ENCODE results near the gene SLC34A2.

DNA sequence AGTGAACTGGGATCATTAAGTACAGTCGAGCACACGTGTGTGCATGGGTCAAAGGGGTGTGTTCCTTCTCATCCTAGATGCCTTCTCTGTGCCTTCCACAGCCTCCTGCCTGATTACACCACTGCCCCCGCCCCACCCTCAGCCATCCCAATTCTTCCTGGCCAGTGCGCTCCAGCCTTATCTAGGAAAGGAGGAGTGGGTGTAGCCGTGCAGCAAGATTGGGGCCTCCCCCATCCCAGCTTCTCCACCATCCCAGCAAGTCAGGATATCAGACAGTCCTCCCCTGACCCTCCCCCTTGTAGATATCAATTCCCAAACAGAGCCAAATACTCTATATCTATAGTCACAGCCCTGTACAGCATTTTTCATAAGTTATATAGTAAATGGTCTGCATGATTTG is 22.3 kb downstream of the SLC34A2 start:
- TF ChIP-seq, protein P1, sequence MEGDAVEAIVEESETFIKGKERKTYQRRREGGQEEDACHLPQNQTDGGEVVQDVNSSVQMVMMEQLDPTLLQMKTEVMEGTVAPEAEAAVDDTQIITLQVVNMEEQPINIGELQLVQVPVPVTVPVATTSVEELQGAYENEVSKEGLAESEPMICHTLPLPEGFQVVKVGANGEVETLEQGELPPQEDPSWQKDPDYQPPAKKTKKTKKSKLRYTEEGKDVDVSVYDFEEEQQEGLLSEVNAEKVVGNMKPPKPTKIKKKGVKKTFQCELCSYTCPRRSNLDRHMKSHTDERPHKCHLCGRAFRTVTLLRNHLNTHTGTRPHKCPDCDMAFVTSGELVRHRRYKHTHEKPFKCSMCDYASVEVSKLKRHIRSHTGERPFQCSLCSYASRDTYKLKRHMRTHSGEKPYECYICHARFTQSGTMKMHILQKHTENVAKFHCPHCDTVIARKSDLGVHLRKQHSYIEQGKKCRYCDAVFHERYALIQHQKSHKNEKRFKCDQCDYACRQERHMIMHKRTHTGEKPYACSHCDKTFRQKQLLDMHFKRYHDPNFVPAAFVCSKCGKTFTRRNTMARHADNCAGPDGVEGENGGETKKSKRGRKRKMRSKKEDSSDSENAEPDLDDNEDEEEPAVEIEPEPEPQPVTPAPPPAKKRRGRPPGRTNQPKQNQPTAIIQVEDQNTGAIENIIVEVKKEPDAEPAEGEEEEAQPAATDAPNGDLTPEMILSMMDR (IDR thresholded peaks at IDR 0.05): no peak
- no peak for TF ChIP-seq POLR2A (IDR thresholded peaks at IDR 0.05)
